Stimulated activated CD8-positive, alpha-beta memory T cell treated with anti-CD3 and anti-CD28 coated beads, Interleukin-4, amount 100 ng/mL, for 1 hour (primary cell): ENCODE measurements around the gene BCAR3.
"Not testable (repeated sequence)": the region's sequence is repeated elsewhere in the genome, so short reads cannot be mapped to it uniquely, and the experiment has no call there.

Experiments used
- DNase-seq, 2 donors: peaks; one replicate each; pipeline ENCODE4 v3.0.0-alpha.2; 2020; ENCODE audit warnings: low read depth in 2 of 2, low spot score in 1 of 2

The BCAR3 gene

GRCh38 chr1:93598861-93599439 lies 82.7 kb downstream of the BCAR3 start:
- DNase-seq: no peak

DNA sequence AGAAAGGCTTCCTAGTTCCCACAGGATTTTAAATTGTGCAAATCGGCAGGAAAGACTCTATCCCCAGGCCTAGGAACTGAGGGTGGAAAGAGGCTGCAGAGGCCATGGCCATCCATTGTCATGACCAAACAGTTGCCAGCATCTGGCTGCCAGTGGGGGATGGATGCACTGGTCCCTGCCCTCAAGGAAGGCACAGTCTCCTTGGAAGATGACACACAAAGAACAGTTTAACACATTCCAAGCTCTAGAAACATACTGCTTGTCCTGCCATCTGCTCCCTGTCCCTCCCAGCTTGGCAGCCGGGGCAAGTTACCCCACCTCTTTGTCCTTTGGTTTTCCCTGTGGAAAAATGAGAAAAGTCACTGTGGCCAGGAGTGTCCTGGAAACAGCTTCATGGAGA lies 83.2 kb downstream of the BCAR3 start:
- DNase-seq: no peak

GRCh38 chr1:93597709-93598108 lies 83.9 kb downstream of the BCAR3 start:
- no peak for DNase-seq

DNA sequence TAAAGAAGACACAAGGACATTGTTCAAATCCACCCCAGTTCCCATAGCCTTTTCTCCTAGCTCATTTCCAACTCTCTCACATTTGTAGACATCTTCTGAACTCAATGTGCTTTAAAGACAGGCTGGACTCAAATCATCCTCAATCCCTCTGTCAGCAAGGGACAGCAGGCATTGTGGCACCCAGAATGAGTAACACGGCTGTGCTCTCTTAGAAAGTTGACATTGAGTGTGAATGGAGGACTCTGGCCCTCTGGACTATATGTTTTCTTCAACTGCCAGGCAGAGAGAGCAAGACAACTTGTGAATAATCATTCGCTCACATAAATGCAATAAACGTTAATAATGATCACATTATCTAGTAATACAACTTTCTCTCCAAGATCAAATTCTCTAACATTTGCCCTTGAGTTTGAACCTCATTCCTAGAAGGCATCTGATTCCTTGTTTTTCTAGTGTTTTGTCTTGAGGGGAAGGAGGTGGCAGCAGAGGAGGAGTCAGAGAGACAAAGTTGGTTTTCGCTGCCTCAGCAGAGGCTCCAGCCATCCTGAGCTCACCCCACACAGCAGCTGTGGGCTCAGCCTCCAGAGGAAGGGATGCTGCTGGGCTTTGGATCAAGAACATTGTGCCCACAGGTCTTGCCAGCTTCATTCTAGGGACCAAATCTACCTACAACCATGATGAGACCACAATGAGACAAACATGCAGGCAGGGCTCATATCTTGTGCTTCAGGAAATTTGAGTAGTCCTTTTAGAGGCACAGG lies 85.1 kb downstream of the BCAR3 start:
- no peak for DNase-seq

DNA sequence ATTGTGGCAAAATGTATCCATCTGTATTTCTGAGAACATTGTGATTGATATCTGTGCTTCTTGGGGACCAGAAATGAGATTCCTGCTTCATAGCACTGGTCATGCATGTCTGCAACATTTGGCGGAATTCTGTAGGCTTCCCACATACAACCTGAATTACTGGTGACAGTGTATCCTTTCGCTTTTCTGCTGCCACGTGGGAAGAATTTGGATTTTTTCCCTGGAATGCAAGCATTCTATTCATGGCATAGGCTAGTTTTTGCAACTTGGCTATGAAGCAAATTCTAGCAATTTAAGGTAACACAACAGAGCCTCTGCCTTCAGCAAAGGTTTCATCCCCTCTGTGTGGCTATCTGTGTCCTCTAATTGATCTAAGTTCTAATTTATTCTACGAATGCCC lies 85.9 kb downstream of the BCAR3 start:
- no peak for DNase-seq

- DNase-seq: no peak
Observed at GRCh38 chr1:93595266-93595665, 86.4 kb downstream of the BCAR3 start.

GRCh38 chr1:93594603-93594880 lies 87.1 kb downstream of the BCAR3 start:
- no peak for DNase-seq

DNA sequence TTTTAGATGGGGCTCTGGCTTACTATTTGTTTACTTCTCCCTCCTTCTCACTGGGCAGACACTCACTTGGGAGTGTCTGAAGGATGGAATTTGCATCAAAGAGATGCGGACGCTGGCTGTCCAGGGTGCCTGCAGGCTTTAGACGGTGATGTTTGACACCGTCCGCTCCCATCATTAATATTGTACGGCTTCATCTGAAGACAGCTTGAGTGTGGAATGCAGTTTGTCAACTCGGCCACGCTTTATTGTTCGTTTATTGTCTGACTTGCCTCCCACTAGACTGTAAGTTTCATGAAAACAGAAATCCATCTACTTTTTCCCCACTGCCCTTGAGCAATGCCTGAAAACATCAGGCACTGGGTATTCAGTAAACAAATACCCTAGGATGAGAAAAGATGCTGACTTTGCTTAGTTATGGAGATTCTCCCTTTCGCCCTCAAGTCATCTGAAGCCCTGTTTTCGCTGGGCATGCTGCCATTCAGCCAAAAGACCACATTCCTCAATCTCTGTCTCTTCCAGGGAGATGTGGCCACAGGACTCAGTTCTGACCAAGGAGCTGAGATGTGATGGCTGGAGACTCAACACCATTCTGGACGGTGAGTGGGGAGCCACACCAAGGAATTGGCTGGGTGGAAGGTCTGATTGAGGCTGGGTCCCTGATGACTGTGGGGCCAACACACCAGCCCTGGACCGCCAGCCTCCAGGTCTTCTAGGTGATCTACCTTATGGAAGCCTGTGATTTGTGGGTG lies 87.6 kb downstream of the BCAR3 start:
- DNase-seq: no peak

GRCh38 chr1:93592551-93592949 lies 89.1 kb downstream of the BCAR3 start:
- DNase-seq: no peak

GRCh38 chr1:93591676-93592550 lies 89.7 kb downstream of the BCAR3 start:
- no peak for DNase-seq

DNA sequence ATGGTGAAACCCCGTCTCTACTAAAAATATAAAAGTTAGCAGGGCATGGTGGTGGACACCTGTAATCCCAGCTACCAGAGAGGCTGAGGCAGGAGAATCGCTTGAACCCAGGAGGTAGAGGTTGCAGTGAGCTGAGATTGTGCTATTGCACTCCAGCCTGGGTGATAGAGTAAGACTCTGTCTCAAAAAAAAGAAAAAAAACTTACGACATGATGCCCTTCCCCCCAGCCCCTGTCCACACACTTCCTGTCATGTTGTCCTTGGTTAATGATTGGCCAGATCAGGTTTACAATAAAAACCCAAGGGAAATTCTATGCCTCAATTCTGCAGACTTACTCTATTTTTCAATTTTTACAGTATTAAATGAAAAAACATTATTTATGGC lies 90.4 kb downstream of the BCAR3 start:
- DNase-seq: not testable (repeated sequence)

DNA sequence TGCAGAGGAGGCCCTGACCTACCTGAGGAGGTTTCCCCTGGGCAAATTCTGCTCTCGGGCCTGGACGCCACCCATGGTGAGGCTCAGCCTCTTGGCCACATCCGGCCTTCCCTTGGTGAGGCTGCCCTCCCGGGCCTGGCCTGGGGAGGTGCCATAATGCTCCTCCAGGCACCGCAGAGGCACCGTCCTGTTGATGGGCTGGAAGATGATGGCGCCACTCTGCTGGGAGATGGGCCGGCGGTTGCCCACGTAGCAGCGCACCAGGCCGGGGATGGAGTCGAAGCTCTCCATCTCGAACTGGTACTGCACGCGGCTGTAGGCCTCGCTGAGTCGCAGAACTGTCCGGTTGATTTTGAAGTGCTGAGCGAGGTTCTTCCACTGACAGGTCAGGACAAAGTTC lies 92.7 kb downstream of the BCAR3 start:
- DNase-seq: no peak

DNA sequence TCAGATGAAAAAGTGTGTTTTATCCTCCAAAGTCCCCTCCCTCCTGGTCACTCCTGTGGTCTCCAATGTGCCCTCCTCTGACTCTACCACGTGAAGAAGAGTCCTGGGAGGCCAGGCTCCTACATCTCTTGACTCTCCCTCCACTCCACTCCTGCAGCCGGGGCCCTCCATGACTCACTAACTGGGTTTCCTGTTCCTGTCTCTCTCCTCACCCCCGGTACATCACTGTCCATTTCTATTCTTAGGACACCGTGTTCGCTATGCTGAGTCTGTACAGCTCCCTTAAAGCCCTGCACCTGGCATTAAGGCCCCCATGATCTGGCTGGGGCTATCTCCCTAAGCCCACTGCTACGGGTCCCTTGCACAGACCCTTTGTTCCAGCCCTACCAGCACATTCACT lies 93.4 kb downstream of the BCAR3 start:
- no peak for DNase-seq

DNA sequence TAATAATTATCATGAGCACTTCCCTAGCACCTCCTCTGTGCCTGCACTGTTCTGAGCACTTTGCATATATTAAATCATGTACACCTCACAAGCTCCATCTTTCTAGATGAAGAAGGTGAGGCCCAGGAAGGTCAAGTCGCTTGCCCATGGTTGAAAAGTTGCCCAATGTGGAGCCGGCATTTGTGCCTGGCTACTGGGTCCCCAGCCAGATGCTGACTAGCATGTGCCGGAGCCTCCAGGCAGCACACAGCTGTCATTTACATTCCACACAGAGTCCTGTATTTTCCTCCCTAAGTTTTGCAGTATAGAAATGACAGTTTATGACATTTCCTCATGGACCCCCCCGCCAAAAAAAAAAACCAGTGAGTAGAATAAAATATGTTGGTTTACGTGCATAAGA lies 94.3 kb downstream of the BCAR3 start:
- DNase-seq: no peak

- DNase-seq: no peak
Observed at GRCh38 chr1:93585059-93585966, 96.3 kb downstream of the BCAR3 start.

- DNase-seq: no peak
Observed at GRCh38 chr1:93584261-93585003, 97.2 kb downstream of the BCAR3 start.

- no peak for DNase-seq
Observed at GRCh38 chr1:93581917-93582850, 99.5 kb downstream of the BCAR3 start.

- DNase-seq: no peak
Observed at GRCh38 chr1:93579891-93580290, 101.7 kb downstream of the BCAR3 start.
